Neural cell (in vitro differentiated cells): ENCODE measurements around the gene JUND.

Source experiments
- EZH2 ChIP-seq: fragments of 200-600, 300-800 bp; shearing (Covaris generic), sonication (generic); IDR thresholded peaks from 2 replicates; pipeline ENCODE4 v1.6.1; 2014; ENCODE audit warnings: antibody characterized with exemption, low read length, borderline replicate concordance, mild to moderate bottlenecking; ENCODE audit not compliant: insufficient read depth, poor library complexity, severe bottlenecking
- REST ChIP-seq: IDR thresholded peaks from 2 replicates; pipeline ENCODE4 v1.6.1; 2012; ENCODE audit warnings: borderline replicate concordance

DNA sequence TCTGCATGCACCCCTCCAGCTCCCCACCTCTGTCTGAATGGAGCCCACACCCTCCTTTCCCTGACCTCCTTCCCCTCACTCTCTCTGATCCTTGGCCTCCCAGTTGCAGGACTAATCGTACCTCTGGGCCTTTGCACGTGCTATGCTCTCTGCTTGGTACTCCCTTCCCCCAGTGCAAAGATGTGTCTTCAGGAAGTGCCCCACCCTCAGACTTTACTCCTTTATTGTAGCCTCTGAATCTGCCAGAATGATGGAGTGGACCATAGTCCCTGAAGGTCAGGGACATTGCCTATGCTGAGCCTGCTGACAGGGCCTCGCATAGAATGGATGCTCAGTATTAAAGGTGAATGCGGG, 1.3 kb upstream of the JUND start:
- TF ChIP-seq REST = no peak
- no peak for TF ChIP-seq EZH2
